Stimulated activated CD4-positive, alpha-beta T cell treated with anti-CD3 and anti-CD28 coated beads, Interleukin-2, amount 100 ng/mL, for 48 hours (primary cell): ENCODE results near the gene TMEM140.
"Not testable (repeated sequence)": the region's sequence is repeated elsewhere in the genome, so short reads cannot be mapped to it uniquely, and the experiment has no call there.

Source experiments
- DNase-seq, 2 donors: peaks; one replicate each; pipeline ENCODE4 v3.0.0-alpha.2; 2020

Gene TMEM140

DNA sequence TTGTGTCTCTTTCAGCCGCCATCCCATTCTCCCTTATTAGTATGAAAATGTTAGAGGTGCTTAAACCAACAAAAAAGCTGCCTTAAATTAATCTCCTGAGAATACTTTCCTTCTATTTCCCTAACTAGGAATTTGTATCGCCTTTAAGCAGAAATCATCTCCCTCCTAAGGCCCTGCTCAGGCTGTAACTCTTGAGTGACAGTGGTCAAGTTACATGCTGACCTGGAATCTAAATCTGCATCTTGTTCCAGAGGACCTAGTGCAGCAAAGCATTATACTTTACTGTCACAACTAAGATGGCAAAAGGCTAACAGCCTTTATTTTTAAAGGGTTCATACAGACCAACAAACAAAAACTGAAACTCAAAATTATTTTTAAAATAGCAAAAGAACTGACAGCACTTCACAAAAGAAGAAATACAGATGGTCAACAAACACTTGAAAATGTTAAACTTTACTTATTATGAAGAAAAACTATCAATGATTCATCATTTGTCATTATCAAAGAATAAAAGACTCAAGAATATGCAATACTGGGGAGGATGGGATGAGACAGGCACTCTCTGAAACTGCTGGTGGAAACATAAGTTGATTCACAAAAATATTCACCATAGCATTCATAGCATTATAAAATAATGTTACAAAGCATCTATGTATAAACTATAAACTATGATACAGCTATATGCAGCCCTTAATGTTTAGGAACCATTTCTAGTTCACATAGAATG, 11.7 kb downstream of the TMEM140 start:
- DNase-seq, result no peak

DNA sequence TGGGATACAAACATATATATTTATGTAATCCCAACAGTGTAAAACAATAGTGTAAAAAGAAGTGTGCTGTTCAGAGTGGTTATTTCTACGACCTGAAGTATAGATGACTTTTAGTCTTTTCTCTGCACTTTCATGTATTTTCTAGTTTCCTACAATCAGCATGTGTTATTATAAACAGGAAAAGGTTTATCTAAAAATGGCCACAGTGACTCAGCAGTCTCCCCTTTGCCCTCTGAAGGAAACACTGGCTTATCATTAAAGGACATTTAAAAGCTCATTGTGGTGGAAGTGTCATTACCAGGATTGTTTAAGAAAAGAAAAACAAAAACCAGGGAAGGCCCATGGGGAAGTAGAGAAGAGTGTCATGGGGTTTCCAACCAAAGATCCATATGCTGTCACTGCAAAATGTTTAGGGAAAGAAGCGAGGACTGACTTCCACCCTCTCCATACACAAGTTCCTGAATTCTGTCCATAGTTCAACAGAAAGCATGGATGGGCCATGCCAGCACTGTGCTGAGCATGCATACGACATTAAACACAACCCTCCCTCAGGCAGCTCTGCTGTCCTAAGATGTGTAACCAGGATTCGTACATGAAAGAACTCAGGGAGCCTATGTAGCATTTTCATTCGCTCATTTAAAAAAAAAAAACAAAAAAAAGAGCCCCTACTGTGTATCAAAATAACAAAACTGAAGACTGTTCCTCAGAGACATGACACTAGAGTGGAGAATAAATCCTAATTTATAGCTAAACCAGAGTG, 12.4 kb downstream of the TMEM140 start:
- no peak for DNase-seq

DNA sequence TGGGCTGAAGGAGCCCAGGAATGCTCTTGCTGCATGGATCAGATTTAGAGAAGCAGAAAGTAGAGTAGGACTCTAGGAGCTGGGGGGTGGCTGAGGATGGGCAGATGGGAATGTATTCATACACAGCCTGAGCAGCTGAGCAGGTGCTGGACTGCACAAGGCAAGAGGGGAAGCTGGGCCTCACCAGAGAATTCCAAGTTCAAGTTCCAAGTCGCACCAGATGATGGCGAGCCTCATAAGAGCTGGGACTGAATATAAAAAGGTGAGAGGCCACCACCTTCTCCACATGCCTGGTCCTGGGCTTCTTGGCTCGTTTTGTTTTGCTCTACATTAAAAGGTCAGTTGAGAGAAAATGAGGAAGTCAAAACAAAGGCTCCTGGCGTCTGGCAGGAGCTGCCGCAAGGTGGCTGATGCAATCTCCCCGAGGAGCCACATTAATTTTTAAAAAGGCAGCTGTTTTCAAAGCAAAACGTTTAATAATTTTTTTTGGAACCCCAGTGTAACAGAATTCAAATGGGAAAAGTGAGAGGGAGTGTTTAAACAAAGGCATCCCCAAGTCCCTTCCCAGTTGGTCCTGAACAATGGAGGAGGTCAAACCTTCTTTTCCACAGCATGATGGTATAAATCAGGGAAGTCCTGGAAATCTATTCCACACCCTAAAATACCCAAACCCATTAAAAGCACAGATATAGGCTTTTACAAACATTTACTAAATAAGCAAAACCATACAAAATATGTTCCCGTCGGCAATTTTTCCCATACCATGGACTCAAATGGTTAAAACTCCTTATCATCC, 13.2 kb downstream of the TMEM140 start:
- DNase-seq, result no peak

DNA sequence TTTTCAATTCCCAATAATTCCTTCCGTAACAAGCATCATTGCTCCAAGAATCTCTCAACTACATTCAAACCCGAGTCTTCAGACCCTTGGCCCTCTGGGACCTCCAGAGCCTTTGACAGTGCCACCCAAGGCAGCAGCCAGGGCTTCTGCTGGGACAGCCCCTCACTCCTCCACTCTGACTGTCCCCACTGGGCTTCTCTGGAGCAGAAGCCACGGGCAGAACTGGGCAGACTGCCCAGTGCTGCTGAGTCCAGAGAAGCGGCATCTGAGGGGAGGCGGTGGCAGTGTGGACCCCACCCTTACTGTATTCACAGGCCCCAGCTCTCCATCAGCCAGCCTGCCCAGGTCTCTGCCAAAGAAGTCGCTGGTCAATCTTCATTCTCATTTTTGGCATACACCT, 13.8 kb downstream of the TMEM140 start:
- no peak for DNase-seq

DNA sequence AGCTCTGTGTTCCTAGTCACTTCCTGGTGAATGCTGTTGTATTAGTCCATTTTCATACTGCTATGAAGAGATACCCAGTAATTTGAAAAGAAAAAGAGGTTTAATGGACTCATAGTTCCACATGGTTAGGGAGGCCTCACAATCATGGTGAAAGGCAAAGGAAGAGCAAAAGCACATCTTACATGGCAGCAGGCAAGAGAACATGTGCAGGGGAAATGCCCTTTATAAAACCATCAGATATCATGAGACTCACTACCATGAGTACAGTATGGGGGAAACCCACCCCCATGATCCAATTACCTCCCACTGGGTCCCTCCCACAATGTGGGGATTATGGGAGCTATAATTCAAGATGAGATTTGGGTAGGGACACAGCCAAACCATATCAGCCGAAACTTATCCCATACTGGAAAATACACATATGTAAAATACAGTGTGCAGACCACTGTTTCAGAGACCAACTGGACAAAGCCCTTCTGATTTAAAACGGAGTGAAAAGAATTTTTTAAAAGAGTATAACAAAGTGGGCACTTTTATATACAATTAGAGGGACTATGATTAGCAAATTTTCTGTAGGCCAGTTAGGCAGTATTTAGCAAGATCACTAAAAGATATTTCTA, 14.6 kb downstream of the TMEM140 start:
- no peak for DNase-seq

DNA sequence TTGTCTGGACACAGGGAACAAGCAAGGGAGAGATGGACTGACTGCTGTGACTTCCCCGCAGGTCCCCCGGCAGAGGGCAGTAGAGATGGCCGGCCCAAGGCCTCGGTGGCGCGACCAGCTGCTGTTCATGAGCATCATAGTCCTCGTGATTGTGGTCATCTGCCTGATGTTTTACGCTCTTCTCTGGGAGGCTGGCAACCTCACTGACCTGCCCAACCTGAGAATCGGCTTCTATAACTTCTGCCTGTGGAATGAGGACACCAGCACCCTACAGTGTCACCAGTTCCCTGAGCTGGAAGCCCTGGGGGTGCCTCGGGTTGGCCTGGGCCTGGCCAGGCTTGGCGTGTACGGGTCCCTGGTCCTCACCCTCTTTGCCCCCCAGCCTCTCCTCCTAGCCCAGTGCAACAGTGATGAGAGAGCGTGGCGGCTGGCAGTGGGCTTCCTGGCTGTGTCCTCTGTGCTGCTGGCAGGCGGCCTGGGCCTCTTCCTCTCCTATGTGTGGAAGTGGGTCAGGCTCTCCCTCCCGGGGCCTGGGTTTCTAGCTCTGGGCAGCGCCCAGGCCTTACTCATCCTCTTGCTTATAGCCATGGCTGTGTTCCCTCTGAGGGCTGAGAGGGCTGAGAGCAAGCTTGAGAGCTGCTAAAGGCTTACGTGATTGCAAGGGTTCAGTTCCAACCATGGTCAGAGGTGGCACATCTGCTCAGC, 16.6 kb downstream of the TMEM140 start:
- DNase-seq, result no peak

DNA sequence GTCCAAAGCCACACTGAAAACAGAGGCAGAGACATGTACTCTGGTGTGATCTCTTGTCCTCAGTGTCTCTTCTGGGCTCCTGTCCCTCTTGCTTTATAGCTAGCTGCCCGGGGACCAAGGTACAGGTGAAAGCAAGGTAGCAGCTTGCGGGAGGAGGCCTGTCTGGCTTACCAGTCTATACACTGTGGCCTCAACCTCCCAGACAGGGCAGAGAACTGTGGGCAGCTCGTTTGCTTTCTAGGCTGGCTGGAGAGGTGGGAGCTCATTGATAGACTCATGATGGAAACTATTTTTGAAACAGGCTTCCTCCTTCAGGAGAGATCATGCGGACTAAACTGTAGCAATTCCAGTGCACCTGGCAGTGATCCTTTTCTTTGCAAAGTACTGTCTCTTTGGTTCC, 18.0 kb downstream of the TMEM140 start:
- no peak for DNase-seq

DNA sequence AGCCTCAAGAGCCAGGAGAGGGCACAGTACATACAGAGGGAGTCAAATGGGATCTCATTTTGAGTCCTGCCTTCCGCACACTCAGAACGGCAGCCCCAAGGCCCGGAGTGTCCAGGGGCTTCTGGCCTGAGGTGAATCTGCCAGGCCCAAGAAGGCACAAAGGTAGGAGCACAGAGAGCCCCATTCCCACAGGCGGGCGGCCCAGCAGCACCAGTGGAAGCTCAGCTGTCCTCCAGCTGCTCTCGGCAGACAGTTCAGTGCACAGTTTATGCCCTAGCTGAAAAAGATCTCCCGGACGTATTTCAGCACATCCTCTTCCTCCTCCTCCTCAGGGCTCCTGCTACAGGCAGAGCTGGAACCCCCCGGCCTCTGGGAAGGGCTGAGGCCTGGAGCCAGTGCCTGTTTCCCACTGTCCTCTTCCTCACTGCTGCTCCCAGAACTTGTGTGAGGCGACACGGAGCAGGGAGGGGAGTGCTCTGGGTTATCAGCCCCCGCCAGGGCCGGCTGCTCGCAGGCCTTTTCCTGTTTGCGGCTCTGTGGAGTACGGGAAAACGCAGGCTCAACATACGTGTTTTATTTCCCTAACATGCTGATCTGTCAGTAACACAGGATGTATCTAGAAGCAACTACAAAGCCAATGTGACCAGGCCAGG, 18.6 kb downstream of the TMEM140 start:
- DNase-seq, result no peak

DNA sequence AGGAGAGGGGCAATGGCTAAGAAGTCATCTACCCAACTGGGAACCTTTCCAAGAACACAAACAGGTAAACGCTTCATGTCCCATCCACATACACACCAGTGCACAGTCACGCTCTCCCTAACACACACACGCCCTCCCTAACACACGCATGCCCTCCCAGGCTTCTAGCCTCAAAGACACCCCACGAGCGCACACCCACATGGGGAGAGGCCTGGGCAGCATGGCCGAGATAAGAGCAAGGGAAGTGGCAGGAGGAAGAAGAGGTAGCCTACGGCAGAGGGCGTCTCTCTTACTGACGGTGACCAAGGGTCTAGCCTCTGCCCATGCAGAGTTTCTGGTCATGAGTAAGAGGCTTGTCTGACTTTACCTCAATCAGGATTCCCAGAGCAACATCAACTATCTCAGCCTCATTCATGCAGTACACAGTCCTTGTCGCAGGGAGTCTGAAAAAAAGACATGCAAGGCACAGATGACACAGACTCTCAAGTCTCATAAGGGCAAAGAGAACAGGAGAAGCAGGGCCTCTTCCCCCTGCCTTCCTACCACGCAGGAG, 19.6 kb downstream of the TMEM140 start:
- DNase-seq, result no peak

DNA sequence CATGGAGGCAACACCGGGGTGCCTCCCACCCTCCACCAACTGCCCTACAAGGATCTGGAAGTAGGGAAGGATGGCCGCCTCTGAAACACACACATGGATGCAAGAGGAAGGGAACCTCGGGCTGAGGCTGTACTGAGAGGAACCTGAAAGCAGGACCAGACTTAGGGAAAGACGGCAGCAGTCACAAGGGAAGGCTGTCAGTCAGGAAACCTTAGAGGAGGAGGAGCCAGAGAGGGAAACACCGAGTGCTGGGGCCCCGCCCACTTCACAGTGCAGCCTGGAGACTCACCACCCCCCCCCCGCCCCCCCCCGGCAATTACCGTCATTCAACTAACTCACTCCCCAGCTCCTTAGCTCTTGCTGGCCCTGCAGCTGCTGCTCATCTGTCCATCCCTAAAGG, 20.1 kb downstream of the TMEM140 start:
- DNase-seq, result no peak

DNA sequence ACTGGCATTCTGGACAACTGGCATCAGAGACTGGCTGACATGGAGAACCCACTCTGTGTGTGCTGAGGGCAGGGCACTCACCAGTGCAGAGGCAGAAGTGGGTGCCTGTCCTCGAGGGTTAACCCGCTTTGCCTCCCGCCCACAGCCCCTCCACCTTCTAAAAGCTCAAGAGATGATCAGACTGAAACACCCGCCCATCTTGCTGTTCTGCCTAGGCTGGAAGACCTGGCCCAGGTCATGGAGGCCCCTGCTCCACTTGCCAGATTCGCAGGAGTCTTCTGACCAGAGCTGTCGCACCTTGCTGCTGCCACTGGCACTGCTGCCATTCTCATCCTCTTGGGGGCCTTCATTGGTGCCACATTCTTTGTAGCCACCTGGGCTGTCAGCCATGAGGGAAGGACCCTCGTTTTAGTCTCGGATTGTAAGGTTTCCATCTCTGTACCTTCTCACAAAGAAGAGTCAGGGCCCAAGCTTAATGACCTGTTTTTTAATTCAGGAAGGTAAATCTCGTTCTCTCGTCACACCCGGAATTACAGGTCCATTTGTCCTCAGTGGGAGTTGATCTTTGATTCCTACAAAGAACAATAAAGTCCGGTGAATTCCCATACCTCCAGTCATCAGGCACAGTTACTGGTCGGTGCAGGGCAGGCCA, 20.7 kb downstream of the TMEM140 start:
- no peak for DNase-seq

DNA sequence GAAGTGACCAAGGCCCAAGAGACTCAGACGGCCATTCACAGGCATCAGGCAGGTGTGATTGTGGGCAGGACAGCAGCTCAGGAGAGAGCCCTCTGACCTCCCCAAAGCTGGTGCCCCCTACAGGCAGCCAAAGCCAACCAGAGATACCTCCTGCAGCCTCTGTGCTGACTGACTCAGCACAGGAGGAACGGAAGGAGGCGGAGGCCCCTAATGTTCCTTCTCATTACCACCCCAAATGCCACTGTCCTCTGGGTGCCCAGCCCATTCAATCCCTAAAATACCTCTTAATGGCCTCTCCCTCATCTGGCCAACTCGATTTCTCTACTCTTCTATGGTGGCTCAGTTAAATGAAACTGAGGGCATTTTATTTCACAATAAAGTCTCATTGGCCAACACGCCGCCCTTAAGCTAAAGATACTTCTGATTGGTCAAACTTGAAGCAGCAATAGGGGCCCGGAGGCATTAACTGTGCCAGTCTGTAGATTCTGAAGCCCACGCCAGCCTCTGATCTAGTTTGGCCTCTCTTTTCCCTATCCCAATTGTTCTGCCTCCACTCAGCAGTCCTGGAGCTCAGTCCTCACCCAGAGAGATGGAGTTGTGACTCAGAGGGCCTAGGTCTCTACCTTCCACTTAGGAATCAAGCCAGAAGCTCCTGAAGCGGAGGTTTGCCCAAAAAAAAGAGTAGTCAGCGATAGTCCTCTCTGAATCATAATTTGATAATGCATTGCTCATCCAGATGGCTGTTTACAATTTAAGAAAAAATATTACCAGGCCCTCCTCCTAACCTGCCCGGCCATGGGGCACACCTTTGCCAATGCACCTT, 21.5 kb downstream of the TMEM140 start:
- DNase-seq, result peak; percentile 47 to 58

DNA sequence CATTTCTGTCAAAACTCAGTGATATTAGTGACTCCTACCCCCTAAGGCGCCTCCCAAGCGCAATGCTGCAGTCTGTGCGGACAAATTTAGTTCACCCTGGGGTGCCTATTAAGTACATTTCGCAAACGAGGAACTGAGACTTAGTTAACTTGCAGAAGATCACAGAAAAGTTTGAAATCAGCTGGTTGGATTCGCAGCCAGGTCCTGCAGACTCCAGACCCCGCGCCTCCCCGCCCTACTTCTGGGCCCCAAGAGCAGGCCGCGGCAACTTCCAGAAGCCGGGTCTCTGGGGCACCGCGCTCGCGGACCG, 22.0 kb downstream of the TMEM140 start:
- DNase-seq, result no peak

DNA sequence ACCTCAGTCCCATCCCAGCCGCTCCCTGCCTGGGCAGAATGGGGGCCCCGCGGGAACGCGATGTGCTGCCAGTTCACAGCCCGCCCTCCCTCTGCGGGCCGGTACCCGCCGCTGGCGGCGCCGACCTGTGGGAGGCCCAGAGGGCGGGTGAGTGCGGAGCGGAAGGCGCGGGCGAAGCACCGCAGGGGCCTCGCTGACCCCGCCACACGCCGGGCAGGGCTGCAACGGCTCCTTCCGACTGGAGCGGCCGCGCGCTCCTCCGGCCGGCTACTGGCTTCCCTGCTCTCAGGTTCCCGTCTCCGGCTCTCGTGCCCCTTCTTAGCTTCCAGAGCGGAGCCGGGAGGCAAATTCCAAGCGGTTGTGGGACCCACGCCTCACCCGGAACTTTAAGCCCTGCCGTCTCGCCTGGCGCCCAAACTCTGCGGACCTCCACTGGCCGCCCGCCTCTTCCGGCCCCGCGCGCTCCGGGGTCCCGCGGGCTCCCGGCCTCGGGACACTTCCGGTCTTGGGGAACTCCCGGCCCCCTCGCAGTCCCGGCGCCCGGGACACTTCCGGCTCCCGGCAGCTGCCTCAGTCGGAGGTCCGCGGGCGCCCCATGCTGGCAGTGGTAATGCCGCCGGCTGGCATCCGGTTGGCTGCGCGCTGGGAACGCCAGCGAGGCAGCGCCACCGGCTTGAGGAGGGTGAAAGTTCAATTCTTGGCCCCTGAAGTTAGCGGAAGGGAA, 22.6 kb downstream of the TMEM140 start, which contains the start of gene CYREN:
TSS of gene CYREN (minus strand) at position 434 of the 724 bp plus-strand sequence. CDS start 1,785 bp downstream, outside the sequence.
- DNase-seq, result peak; percentile 89 to 90

DNA sequence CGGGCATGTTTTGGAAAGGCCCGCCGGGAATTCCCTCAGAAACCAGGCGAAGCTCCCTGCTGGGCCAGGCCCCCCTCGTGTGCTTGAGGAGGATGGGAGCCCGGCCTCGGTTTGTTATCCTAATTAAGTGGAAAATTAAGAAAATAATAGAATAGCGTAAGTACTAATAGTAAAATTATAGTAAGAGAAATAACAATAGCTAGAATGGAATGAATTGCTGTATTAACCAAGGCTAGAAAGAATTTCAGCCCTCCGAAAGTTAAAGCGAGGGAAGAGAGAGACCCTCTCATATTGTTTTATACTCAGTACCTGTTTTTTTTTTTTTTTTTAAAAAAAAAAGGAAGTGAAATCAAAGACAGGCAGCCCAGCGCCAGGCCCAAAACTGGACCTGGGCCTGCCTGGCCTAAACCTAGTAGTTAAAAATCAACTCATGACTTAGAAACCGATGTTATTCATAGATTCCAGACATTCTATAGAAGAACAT, 23.2 kb downstream of the TMEM140 start:
- DNase-seq, result not testable (repeated sequence)

DNA sequence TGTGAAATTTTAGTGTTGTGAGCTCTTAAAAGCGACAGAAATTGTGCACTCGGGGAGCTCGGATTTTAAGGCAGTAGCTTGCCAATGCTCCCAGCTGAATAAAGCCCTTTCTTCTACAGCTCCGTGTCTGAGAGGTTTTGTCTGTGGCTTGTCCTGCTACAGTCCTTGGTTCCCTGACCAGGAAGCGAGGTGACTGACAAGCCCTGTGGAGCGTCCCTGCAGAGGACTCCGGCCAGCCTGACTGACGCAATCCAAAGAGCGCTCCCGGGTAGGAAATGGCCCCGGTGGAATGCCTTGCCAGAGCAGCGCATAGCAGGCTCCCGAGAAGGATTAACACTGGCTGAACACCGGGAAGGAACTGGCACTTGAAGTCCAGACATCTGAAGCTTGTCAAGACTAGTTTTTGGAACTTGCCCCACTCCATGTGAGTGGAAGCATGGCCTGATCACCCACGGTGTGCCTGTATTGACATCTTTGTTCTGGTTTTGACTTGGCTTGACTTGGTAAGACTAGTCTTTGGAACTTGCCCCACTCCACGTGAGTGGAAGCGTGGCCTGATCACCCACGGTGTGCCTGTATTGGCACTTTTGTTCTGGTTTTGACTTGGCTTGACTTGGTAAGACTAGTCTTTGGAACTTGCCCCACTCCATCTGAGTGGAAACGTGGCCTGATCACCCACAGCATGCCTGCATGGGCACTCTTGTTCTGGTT, 23.9 kb downstream of the TMEM140 start:
- not testable (repeated sequence) for DNase-seq

DNA sequence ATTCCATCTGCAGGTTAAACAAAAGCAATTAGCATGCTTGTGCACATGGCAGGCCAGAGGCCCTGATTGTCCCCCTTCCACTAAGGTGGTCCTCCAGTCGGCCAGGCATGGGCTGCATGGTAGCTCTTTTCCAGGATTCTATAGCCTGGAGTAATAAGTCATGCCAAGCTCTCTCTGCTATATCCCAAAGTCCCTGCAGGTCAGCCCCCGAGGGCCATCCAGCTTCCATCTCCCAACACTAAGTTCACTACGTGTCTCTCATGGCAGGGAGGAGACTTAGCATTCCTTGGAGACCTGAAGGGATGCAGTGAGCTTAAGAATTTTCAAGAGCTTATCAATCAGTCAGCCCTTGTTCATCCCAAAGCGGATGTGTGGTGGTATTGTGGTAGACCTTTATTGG, 26.0 kb downstream of the TMEM140 start:
- DNase-seq, result not testable (repeated sequence)

DNA sequence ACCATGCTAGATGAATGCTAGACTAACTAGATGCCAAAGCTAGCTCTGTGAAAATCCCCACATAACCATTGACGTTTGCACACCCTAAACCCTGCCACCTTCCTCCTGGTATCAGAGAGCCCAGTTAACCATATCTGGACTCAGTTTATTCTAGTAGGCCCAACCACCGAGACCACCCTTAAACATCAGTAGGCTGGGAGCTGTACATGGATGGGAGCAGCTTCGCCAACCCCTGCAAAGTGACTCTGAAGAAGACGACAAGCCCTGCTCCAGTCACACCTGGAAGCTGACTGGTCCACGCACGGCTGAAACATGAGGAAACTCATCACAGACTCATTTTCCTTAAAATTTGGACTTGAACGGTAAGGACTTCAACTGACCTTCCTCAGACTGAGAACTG, 27.1 kb downstream of the TMEM140 start:
- no peak for DNase-seq

DNA sequence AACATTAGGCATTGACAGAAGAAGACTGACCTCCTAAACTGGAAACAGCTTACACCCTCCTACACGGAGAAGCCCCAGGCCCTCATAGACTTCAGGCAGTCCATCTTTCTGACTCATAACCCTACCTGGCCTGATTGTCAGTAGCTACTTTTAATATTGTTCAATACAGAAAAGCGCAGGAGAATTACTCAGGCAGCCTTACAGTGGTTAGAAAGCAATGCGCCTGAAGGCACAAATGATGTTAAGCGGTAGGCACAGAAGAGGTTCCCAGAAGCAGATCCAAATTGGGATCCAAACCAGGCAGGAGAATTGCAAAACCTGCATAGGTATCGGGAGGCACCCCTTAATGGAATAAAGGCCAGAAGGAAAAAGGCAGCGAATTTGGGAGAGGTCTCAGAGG, 28.1 kb downstream of the TMEM140 start:
- no peak for DNase-seq
